ENCODE data around the gene GALNT18.

GALNT18 gene

GRCh38 chr11:11668274-11668673 lies 46.5 kb upstream of the GALNT18 start:
- ATAC-seq: no peak

GRCh38 chr11:11667056-11667455 lies 45.3 kb upstream of the GALNT18 start:
- no peak for ATAC-seq
- TF ChIP-seq ZFP3 (CRISPR knock-in tag; IDR thresholded peaks at IDR 0.05) (no peak), ZNF8 (CRISPR knock-in tag; IDR thresholded peaks at IDR 0.05) (no peak), ARNTL (CRISPR knock-in tag; IDR thresholded peaks at IDR 0.05; ENCODE audit: borderline replicate concordance, low read depth) (no peak), ZFP30 (CRISPR knock-in tag; IDR thresholded peaks at IDR 0.05) (no peak), CSRNP3 (CRISPR knock-in tag; IDR thresholded peaks at IDR 0.05) (no peak), PATZ1 (CRISPR knock-in tag; IDR thresholded peaks at IDR 0.05; ENCODE audit: borderline replicate concordance) (no peak)

More at GRCh38 chr11:11668274-11668673, 46.5 kb upstream of the GALNT18 start:
- no peak for TF ChIP-seq CREB5 (CRISPR knock-in tag; IDR thresholded peaks at IDR 0.05; ENCODE audit: low read depth)
- no peak for TF ChIP-seq ISL1 (CRISPR knock-in tag; IDR thresholded peaks at IDR 0.05)
- no peak for TF ChIP-seq ZNF8 (CRISPR knock-in tag; IDR thresholded peaks at IDR 0.05)
- TF ChIP-seq ZFP30 (CRISPR knock-in tag; IDR thresholded peaks at IDR 0.05): no peak
- TF ChIP-seq CSRNP3 (CRISPR knock-in tag; IDR thresholded peaks at IDR 0.05): no peak
- TF ChIP-seq PPARA (CRISPR knock-in tag; IDR thresholded peaks at IDR 0.05; ENCODE audit: borderline replicate concordance): no peak
- no peak for TF ChIP-seq ZNF565 (CRISPR knock-in tag; conservative IDR thresholded peaks at IDR 0.05; ENCODE audit: low read depth)
- no peak for TF ChIP-seq POU6F1 (CRISPR knock-in tag; IDR thresholded peaks at IDR 0.05; ENCODE audit: borderline replicate concordance, low read depth)
- no peak for TF ChIP-seq ARNTL (CRISPR knock-in tag; IDR thresholded peaks at IDR 0.05; ENCODE audit: borderline replicate concordance, low read depth)
- no peak for TF ChIP-seq ZFP3 (CRISPR knock-in tag; IDR thresholded peaks at IDR 0.05)
- TF ChIP-seq PATZ1 (CRISPR knock-in tag; IDR thresholded peaks at IDR 0.05; ENCODE audit: borderline replicate concordance): no peak
- no peak for TF ChIP-seq TCF4 (CRISPR knock-in tag; IDR thresholded peaks at IDR 0.05; ENCODE audit: borderline replicate concordance)
- TF ChIP-seq TSHZ2 (CRISPR knock-in tag; IDR thresholded peaks at IDR 0.05): no peak
- TF ChIP-seq CSDC2 (CRISPR knock-in tag; IDR thresholded peaks at IDR 0.05): no peak
- TF ChIP-seq ESRRG (CRISPR knock-in tag; IDR thresholded peaks at IDR 0.05): no peak
- no peak for TF ChIP-seq RARB (CRISPR knock-in tag; IDR thresholded peaks at IDR 0.05)
- no peak for TF ChIP-seq OSR1 (CRISPR knock-in tag; IDR thresholded peaks at IDR 0.05)

Measured in SK-N-SH treated with all-trans-retinoic acid at 6 μM for 48 hours (cell line).